Stimulated activated CD8-positive, alpha-beta memory T cell treated with anti-CD3 and anti-CD28 coated beads, Interleukin-15, amount 100 ng/mL, for 1 hour (primary cell): ENCODE results near the gene FAM53B.

ENCODE experiments used
- DNase-seq: peaks from one replicate; pipeline ENCODE4 v3.0.0-alpha.2; 2020; ENCODE audit warnings: low read depth

FAM53B gene

GRCh38 chr10:124663228-124663627 lies 81.0 kb downstream of the FAM53B start:
- DNase-seq, result no peak

- no peak for DNase-seq
Measured at GRCh38 chr10:124661660-124662180, 82.5 kb downstream of the FAM53B start.

GRCh38 chr10:124660404-124661125 lies 83.6 kb downstream of the FAM53B start:
- no peak for DNase-seq

- DNase-seq, result no peak
Measured at GRCh38 chr10:124659380-124659779, 84.8 kb downstream of the FAM53B start.

- no peak for DNase-seq
Measured at GRCh38 chr10:124658591-124659242, 85.5 kb downstream of the FAM53B start.

- no peak for DNase-seq
Measured at GRCh38 chr10:124657806-124658205, 86.4 kb downstream of the FAM53B start.

GRCh38 chr10:124656541-124656940 lies 87.6 kb downstream of the FAM53B start:
- no peak for DNase-seq

GRCh38 chr10:124656113-124656490 lies 88.1 kb downstream of the FAM53B start:
- DNase-seq, result no peak

- no peak for DNase-seq
Measured at GRCh38 chr10:124655191-124656112, 88.7 kb downstream of the FAM53B start.

- no peak for DNase-seq
Measured at GRCh38 chr10:124654686-124655085, 89.5 kb downstream of the FAM53B start.

- no peak for DNase-seq
Measured at GRCh38 chr10:124653811-124654651, 90.1 kb downstream of the FAM53B start.

- DNase-seq, result no peak
Measured at GRCh38 chr10:124653311-124653710, 90.9 kb downstream of the FAM53B start.

GRCh38 chr10:124652701-124653100 lies 91.5 kb downstream of the FAM53B start:
- DNase-seq, result no peak

- no peak for DNase-seq
Measured at GRCh38 chr10:124652200-124652599, 92.0 kb downstream of the FAM53B start.

GRCh38 chr10:124651402-124651891 lies 92.7 kb downstream of the FAM53B start:
- no peak for DNase-seq

- peak; percentile 41 for DNase-seq
Measured at GRCh38 chr10:124650820-124651401, 93.3 kb downstream of the FAM53B start.

GRCh38 chr10:124650263-124650662 lies 93.9 kb downstream of the FAM53B start:
- DNase-seq, result no peak

- DNase-seq, result no peak
Measured at GRCh38 chr10:124649214-124649613, 95.0 kb downstream of the FAM53B start.

- DNase-seq, result no peak
Measured at GRCh38 chr10:124648738-124649137, 95.4 kb downstream of the FAM53B start.

GRCh38 chr10:124648131-124648475 lies 96.1 kb downstream of the FAM53B start:
- DNase-seq, result no peak
